DND-41 (cell line): Measurements from ENCODE around the gene SHROOM3.

ENCODE experiments used
- CTCF ChIP-seq: IDR thresholded peaks from 2 replicates; pipeline ENCODE4 v1.5.1; 2012; ENCODE audit warnings: borderline replicate concordance, low read length, moderate library complexity, mild to moderate bottlenecking; ENCODE audit not compliant: poor library complexity, severe bottlenecking; ENCODE audit errors: extremely low read depth
- EZH2 ChIP-seq: IDR thresholded peaks from 3 replicates; pipeline ENCODE4 v1.6.1; 2012; ENCODE audit warnings: borderline replicate concordance, low read depth, mild to moderate bottlenecking, moderate library complexity, low read length, inconsistent platforms; ENCODE audit not compliant: severe bottlenecking

- TF ChIP-seq EZH2 (no peak), CTCF (no peak)
Measured at GRCh38 chr4:76624931-76625715, 190.1 kb downstream of the SHROOM3 start.
